ENCODE measurements around the gene SLC39A11. TPM values are rescaled to one million over a fixed set of nuclear protein-coding genes. Genes with fewer than 3 reads are reported as not detected.

Gene SLC39A11
- total and polyA plus RNA-seq, 12 donors, result 7.0 to 91.4 (median 22.7) TPM

GRCh38 chr17:72875361-72875760, 217.1 kb downstream of the SLC39A11 start:
- Histone ChIP-seq H3K27me3 (no peaks in the 10 kb centered on the region), H3K4me3 (no peak overlapping the region), H3K4me1 (replicated peaks in 1 of 2) (no peaks in the 10 kb centered on the region), H3K36me3 (replicated peaks in 1 of 2) (no peaks in the 10 kb centered on the region), H3K9me3 (replicated peaks in 1 of 3) (no peaks in the 10 kb centered on the region), H3K27ac (no peak overlapping the region)
- WGBS, 4 donors, result 77 to 81% (median 79%) methylated on average over 5 of the region's 5 CpGs
- TF ChIP-seq CTCF (IDR thresholded peaks at IDR 0.05), result no peak
- no peak for TF ChIP-seq POLR2A (IDR thresholded peaks at IDR 0.05)
- intact Hi-C loops (cut with DNase I), result no loop called here
- no peak for DNase-seq

GRCh38 chr17:72872396-72872795, 220.1 kb downstream of the SLC39A11 start:
- Histone ChIP-seq H3K27me3 (no peaks in the 10 kb centered on the region), H3K4me3 (no peak overlapping the region), H3K4me1 (replicated peaks in 1 of 2) (no peaks in the 10 kb centered on the region), H3K36me3 (replicated peaks in 1 of 2) (no peaks in the 10 kb centered on the region), H3K27ac (no peak overlapping the region), H3K9me3 (replicated peaks in 1 of 3) (no peaks in the 10 kb centered on the region)
- no peak for DNase-seq
- 86 to 95% (median 89%) methylated on average over 9 of the region's 9 CpGs for WGBS, 4 donors
- intact Hi-C loops (cut with DNase I), result no loop called here
- no peak for TF ChIP-seq CTCF (IDR thresholded peaks at IDR 0.05)
- no peak for TF ChIP-seq POLR2A (IDR thresholded peaks at IDR 0.05)

GRCh38 chr17:72870367-72870985, 222.0 kb downstream of the SLC39A11 start:
- DNase-seq, result no peak
- Histone ChIP-seq H3K9me3 (replicated peaks in 1 of 3) (no peaks in the 10 kb centered on the region), H3K27ac (no peak overlapping the region), H3K27me3 (no peaks in the 10 kb centered on the region), H3K36me3 (replicated peaks in 1 of 2) (no peaks in the 10 kb centered on the region), H3K4me1 (replicated peaks in 1 of 2) (no peaks in the 10 kb centered on the region), H3K4me3 (no peak overlapping the region)
- WGBS, 4 donors, result 94 to 98% (median 95%) methylated on average over 6 of the region's 6 CpGs
- no peak for TF ChIP-seq POLR2A (IDR thresholded peaks at IDR 0.05)
- no peak for TF ChIP-seq CTCF (IDR thresholded peaks at IDR 0.05)
- intact Hi-C loops (cut with DNase I), result no loop called here

GRCh38 chr17:72869630-72870029, 222.9 kb downstream of the SLC39A11 start:
- intact Hi-C loops (cut with DNase I), result no loop called here
- no peaks in the 10 kb centered on the region for H3K27me3 ChIP-seq
- 93 to 96% (median 95%) methylated on average over 7 of the region's 7 CpGs for WGBS, 4 donors
- H3K9me3 ChIP-seq (replicated peaks in 1 of 3), result no peaks in the 10 kb centered on the region
- no peak for TF ChIP-seq POLR2A (IDR thresholded peaks at IDR 0.05)
- no peak for TF ChIP-seq CTCF (IDR thresholded peaks at IDR 0.05)
- no peak overlapping the region for H3K4me3 ChIP-seq
- no peaks in the 10 kb centered on the region for H3K36me3 ChIP-seq (replicated peaks in 1 of 2)
- no peak for DNase-seq
- H3K27ac ChIP-seq, result no peak overlapping the region
- H3K4me1 ChIP-seq (replicated peaks in 1 of 2), result no peaks in the 10 kb centered on the region
